Calu3 (cell line): Measurements from ENCODE around the gene LOXL3. TPM values are rescaled to one million over a fixed set of nuclear protein-coding genes. Genes with fewer than 3 reads are reported as not detected.

ENCODE experiments used
- BruUV-seq: library from RNA; stranded (reverse); fragments of 400-500 nt; replicated peaks from 2 replicates; lab custom pipeline; 2021; lab: Mats Ljungman, UMichigan
- CTCF ChIA-PET: fragments of 300-600 bp; sonication (Branson Sonifier 250); formaldehyde crosslinking; loops from one replicate; lab custom pipeline; 2022; ENCODE audit warnings: antibody characterized with exemption; lab: Charles Lee
- DNase-seq: peaks from one replicate; pipeline ENCODE4 v3.0.0; 2022
- H3K27ac Mint-ChIP-seq: one replicate; pipeline ENCODE4 v1.8.0; 2022; ENCODE audit warnings: mixed read lengths; ENCODE audit not compliant: unreplicated experiment
- H3K27me3 Mint-ChIP-seq: one replicate; pipeline ENCODE4 v1.8.0; 2022; ENCODE audit warnings: mixed read lengths; ENCODE audit not compliant: unreplicated experiment
- H3K36me3 Mint-ChIP-seq: one replicate; pipeline ENCODE4 v1.8.0; 2022; ENCODE audit warnings: mild to moderate bottlenecking, moderate library complexity, mixed read lengths; ENCODE audit not compliant: insufficient read depth, unreplicated experiment
- H3K4me1 Mint-ChIP-seq: one replicate; pipeline ENCODE4 v1.8.0; 2022; ENCODE audit warnings: mild to moderate bottlenecking, low read depth, mixed read lengths; ENCODE audit not compliant: unreplicated experiment
- H3K4me3 Mint-ChIP-seq: one replicate; pipeline ENCODE4 v1.8.0; 2022; ENCODE audit warnings: mild to moderate bottlenecking, low read depth, moderate library complexity, mixed read lengths; ENCODE audit not compliant: unreplicated experiment
- H3K9me3 Mint-ChIP-seq: one replicate; pipeline ENCODE4 v1.8.0; 2022; ENCODE audit warnings: low read depth, mixed read lengths; ENCODE audit not compliant: unreplicated experiment
- CTCF ChIP-seq: fragments of 200-600 bp; IDR thresholded peaks from one replicate; pipeline ENCODE4 v1.8.0; 2022; ENCODE audit warnings: antibody characterized with exemption; ENCODE audit not compliant: unreplicated experiment
- intact Hi-C: fragments of 100-400 bp; cut with micrococcal nuclease; formaldehyde crosslinking; loops from one replicate; pipeline ENCODE4 v1.10.0; 2022; ENCODE audit not compliant: unreplicated experiment
- total RNA-seq: library from RNA; stranded (reverse); gene quantifications from 2 replicates; pipeline ENCODE4 v1.2.3, GENCODE V29; 2022

LOXL3 gene
- total RNA-seq, 1 experiment from 2014 or later: 1.2 TPM

DNA sequence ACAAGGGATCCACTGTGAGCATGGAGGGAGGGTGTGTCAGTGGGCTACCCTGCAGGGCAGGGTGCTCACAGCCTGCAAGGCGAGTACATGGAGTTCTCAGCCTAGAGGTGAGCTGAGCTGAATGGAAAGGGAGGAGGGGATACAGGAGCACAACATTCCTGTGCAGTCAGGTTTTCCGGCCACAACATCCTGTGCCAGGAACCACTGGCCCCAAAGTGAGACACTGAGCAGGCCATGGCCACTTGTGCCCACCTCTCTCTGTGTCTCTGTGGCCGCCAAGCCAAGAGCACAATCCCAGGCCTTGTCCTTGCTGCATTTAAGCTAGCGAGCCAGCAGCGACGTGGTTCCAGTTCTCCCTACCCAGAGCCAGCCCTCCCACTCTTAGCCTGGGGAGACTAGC is 6.8 kb upstream of the LOXL3 start:
- H3K27ac Mint-ChIP-seq: no peak overlapping the region
- H3K36me3 Mint-ChIP-seq: peaks cover 5% of the 10 kb centered on the region
- H3K4me1 Mint-ChIP-seq: no peaks in the 10 kb centered on the region
- CTCF ChIA-PET: no interaction called here
- no peak for DNase-seq
- no peaks in the 10 kb centered on the region for H3K9me3 Mint-ChIP-seq
- BruUV-seq: no TSS peak
- no peak for TF ChIP-seq CTCF
- H3K27me3 Mint-ChIP-seq: peaks cover 49% of the 10 kb centered on the region
- no peak overlapping the region for H3K4me3 Mint-ChIP-seq
- intact Hi-C loops: no loop called here

GRCh38 chr2:74559912-74560311 is 6.2 kb upstream of the LOXL3 start:
- H3K4me1 Mint-ChIP-seq: no peaks in the 10 kb centered on the region
- TF ChIP-seq CTCF: no peak
- DNase-seq: no peak
- CTCF ChIA-PET: no interaction called here
- no peak overlapping the region for H3K4me3 Mint-ChIP-seq
- intact Hi-C loops: no loop called here
- H3K9me3 Mint-ChIP-seq: no peaks in the 10 kb centered on the region
- H3K36me3 Mint-ChIP-seq: peaks cover 11% of the 10 kb centered on the region
- BruUV-seq: no TSS peak
- H3K27ac Mint-ChIP-seq: no peak overlapping the region
- H3K27me3 Mint-ChIP-seq: peaks cover 44% of the 10 kb centered on the region

DNA sequence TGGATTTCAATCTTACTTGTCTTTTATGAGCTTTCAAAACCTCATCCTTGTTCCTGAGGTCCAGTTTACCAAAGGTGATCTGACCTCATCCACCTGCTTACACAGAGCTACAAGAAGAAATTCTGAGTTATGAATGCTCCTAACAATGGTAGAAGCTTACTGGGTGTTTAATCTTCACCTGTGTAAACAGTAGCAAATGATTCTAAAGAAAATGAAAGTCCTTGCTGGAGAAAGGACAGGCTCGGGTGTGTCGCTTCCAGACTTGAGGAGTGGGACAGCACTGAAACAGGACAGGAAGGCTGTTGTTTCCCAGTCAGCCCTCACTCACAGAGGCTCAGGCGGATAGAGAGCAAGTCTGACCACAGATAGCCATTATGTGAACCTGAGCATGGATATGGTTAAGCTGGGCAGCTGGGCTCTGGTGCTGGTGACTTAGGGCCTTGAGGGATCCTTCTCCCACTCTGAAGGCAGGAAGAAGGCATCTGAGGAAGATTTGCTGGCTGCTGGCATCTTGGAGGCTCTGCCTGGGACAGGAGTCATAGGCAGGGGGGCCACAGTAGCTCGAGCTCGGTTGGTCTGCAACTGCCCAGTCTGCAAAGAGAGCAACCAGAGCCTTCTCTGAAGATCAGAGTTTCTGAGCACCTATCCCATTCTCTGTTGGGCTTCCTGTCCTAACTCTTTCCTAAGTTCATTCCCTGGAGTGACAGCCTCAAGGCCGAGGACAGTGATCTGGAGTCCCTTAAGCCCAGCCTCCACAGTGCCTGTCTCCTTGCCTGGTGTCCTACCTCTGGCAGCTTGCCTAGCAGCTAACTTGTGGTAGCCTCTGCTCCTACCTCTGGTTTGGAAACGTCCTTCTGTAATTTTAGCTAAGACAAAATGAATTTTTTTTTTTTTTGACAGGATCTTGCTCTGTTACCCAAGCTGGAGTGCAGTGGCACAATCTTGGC is 4.8 kb upstream of the LOXL3 start:
- Mint-ChIP-seq H3K27ac (no peak overlapping the region), H3K27me3 (peaks cover 35% of the 10 kb centered on the region), H3K4me1 (no peaks in the 10 kb centered on the region), H3K4me3 (no peak overlapping the region), H3K36me3 (peaks cover 22% of the 10 kb centered on the region), H3K9me3 (no peaks in the 10 kb centered on the region)
- no peak for DNase-seq
- BruUV-seq: no TSS peak
- TF ChIP-seq CTCF: no peak
- CTCF ChIA-PET: interaction anchor here (0.7 to 0.8 kb wide), 2 partner anchors 9 to 57 kb away, joined by 3 read pairs; no protein-coding TSS in a partner anchor
- intact Hi-C loops: no loop called here

GRCh38 chr2:74556831-74557370 is 3.2 kb upstream of the LOXL3 start:
- no peak for TF ChIP-seq CTCF
- Mint-ChIP-seq H3K4me3 (no peak overlapping the region), H3K36me3 (peaks cover 24% of the 10 kb centered on the region), H3K27me3 (peaks cover 24% of the 10 kb centered on the region), H3K9me3 (no peaks in the 10 kb centered on the region), H3K27ac (no peak overlapping the region), H3K4me1 (peaks cover 11% of the 10 kb centered on the region)
- DNase-seq: no peak
- BruUV-seq: no TSS peak
- intact Hi-C loops: no loop called here
- CTCF ChIA-PET: interaction anchor here (0.5 to 0.6 kb wide), 2 partner anchors 42 to 165 kb away, joined by 3 read pairs; no protein-coding TSS in a partner anchor
